Measurements from ENCODE around the gene TMEM107.
A peak's percentile ranks its signal among the peaks of the same experiment; 100 is the strongest.

The TMEM107 gene

DNA sequence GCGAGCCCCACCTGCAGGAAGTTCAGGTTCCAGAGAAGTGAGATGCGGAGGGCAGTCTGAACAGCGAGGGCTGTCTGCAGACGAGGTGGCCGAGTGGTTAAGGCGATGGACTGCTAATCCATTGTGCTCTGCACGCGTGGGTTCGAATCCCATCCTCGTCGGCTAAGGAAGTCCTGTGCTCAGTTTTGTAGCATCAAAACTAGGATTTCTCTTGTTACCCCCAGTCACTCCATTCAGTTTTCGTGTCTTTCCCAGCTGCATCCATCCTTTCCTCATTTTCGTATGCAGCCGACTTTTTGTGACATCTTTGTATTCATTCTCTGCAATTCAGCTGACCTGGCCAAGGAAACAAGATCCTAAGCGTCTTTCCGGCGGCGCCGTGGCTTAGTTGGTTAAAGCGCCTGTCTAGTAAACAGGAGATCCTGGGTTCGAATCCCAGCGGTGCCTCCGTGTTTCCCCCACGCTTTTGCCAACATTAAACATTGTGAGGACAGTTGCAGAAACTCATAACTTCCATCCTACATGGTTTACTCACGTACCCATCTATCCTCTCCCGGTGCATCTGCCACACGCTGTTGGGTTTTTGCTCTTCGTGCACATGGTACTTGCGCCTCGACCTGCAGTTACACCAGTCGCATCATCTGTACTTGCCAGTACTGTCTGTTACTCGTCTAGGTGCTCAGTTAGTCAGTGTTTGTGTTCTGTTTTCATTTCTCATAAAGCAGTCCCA lies 10.8 kb upstream of the TMEM107 start:
- no peak for TF ChIP-seq GABPA (IDR thresholded peaks at IDR 0.05; ENCODE audit: low read depth)
- TF ChIP-seq, protein P1, sequence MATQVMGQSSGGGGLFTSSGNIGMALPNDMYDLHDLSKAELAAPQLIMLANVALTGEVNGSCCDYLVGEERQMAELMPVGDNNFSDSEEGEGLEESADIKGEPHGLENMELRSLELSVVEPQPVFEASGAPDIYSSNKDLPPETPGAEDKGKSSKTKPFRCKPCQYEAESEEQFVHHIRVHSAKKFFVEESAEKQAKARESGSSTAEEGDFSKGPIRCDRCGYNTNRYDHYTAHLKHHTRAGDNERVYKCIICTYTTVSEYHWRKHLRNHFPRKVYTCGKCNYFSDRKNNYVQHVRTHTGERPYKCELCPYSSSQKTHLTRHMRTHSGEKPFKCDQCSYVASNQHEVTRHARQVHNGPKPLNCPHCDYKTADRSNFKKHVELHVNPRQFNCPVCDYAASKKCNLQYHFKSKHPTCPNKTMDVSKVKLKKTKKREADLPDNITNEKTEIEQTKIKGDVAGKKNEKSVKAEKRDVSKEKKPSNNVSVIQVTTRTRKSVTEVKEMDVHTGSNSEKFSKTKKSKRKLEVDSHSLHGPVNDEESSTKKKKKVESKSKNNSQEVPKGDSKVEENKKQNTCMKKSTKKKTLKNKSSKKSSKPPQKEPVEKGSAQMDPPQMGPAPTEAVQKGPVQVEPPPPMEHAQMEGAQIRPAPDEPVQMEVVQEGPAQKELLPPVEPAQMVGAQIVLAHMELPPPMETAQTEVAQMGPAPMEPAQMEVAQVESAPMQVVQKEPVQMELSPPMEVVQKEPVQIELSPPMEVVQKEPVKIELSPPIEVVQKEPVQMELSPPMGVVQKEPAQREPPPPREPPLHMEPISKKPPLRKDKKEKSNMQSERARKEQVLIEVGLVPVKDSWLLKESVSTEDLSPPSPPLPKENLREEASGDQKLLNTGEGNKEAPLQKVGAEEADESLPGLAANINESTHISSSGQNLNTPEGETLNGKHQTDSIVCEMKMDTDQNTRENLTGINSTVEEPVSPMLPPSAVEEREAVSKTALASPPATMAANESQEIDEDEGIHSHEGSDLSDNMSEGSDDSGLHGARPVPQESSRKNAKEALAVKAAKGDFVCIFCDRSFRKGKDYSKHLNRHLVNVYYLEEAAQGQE (IDR thresholded peaks at IDR 0.05; ENCODE audit: insufficient replicate concordance, low read depth), result no peak
- TF ChIP-seq, protein P2, sequence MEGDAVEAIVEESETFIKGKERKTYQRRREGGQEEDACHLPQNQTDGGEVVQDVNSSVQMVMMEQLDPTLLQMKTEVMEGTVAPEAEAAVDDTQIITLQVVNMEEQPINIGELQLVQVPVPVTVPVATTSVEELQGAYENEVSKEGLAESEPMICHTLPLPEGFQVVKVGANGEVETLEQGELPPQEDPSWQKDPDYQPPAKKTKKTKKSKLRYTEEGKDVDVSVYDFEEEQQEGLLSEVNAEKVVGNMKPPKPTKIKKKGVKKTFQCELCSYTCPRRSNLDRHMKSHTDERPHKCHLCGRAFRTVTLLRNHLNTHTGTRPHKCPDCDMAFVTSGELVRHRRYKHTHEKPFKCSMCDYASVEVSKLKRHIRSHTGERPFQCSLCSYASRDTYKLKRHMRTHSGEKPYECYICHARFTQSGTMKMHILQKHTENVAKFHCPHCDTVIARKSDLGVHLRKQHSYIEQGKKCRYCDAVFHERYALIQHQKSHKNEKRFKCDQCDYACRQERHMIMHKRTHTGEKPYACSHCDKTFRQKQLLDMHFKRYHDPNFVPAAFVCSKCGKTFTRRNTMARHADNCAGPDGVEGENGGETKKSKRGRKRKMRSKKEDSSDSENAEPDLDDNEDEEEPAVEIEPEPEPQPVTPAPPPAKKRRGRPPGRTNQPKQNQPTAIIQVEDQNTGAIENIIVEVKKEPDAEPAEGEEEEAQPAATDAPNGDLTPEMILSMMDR (IDR thresholded peaks at IDR 0.05; ENCODE audit: insufficient read depth, low read length), result no peak
- TF ChIP-seq SPI1 (IDR thresholded peaks at IDR 0.05; ENCODE audit: borderline replicate concordance, low read depth), result no peak
- TF ChIP-seq POLR2AphosphoS5 (IDR thresholded peaks at IDR 0.05; ENCODE audit: low read depth), result no peak
- Histone ChIP-seq H3K27ac (replicated peaks) (peak overlapping the region; percentile 75), H3K27me3 (ENCODE audit: insufficient read depth, poor library complexity, severe bottlenecking) (no peaks in the 10 kb centered on the region), H3K4me3 (replicated peaks; ENCODE audit: insufficient read depth, low read length) (peak overlapping the region; percentile 79)
- peak; percentile 74 to 86 for DNase-seq (ENCODE audit: low read depth in 1 of 2, low spot score in 1 of 2)

GRCh38 chr17:8186446-8186786 lies 10.2 kb upstream of the TMEM107 start:
- DNase-seq (ENCODE audit: low read depth in 1 of 2, low spot score in 1 of 2), result no peak
- H3K27ac ChIP-seq (replicated peaks), result peak overlapping the region; percentile 61
- TF ChIP-seq SPI1 (IDR thresholded peaks at IDR 0.05; ENCODE audit: borderline replicate concordance, low read depth) (no peak), POLR2AphosphoS5 (IDR thresholded peaks at IDR 0.05; ENCODE audit: low read depth) (no peak), GABPA (IDR thresholded peaks at IDR 0.05; ENCODE audit: low read depth) (no peak)
- TF ChIP-seq, protein P2 (IDR thresholded peaks at IDR 0.05; ENCODE audit: insufficient read depth, low read length), result no peak
- TF ChIP-seq, protein P1 (IDR thresholded peaks at IDR 0.05; ENCODE audit: insufficient replicate concordance, low read depth), result no peak
- H3K4me3 ChIP-seq (replicated peaks; ENCODE audit: insufficient read depth, low read length), result peak overlapping the region; percentile 79
- H3K27me3 ChIP-seq (ENCODE audit: insufficient read depth, poor library complexity, severe bottlenecking), result no peaks in the 10 kb centered on the region

- Histone ChIP-seq H3K4me3 (replicated peaks; ENCODE audit: insufficient read depth, low read length) (peak overlapping the region; percentile 79), H3K27ac (replicated peaks) (peak overlapping the region; percentile 61), H3K27me3 (ENCODE audit: insufficient read depth, poor library complexity, severe bottlenecking) (no peaks in the 10 kb centered on the region)
- peak in 1 of 2 experiments; percentile 63 for DNase-seq (ENCODE audit: low read depth in 1 of 2, low spot score in 1 of 2)
- TF ChIP-seq, protein P2 (IDR thresholded peaks at IDR 0.05; ENCODE audit: insufficient read depth, low read length), result no peak
- TF ChIP-seq, protein P1 (IDR thresholded peaks at IDR 0.05; ENCODE audit: insufficient replicate concordance, low read depth), result no peak
- no peak for TF ChIP-seq POLR2AphosphoS5 (IDR thresholded peaks at IDR 0.05; ENCODE audit: low read depth)
- no peak for TF ChIP-seq SPI1 (IDR thresholded peaks at IDR 0.05; ENCODE audit: borderline replicate concordance, low read depth)
- no peak for TF ChIP-seq GABPA (IDR thresholded peaks at IDR 0.05; ENCODE audit: low read depth)
Observed at GRCh38 chr17:8185582-8186445, 9.6 kb upstream of the TMEM107 start.

All from HL-60 (cell line).